Measurements from ENCODE around the gene PAGE2B.

PAGE2B gene

DNA sequence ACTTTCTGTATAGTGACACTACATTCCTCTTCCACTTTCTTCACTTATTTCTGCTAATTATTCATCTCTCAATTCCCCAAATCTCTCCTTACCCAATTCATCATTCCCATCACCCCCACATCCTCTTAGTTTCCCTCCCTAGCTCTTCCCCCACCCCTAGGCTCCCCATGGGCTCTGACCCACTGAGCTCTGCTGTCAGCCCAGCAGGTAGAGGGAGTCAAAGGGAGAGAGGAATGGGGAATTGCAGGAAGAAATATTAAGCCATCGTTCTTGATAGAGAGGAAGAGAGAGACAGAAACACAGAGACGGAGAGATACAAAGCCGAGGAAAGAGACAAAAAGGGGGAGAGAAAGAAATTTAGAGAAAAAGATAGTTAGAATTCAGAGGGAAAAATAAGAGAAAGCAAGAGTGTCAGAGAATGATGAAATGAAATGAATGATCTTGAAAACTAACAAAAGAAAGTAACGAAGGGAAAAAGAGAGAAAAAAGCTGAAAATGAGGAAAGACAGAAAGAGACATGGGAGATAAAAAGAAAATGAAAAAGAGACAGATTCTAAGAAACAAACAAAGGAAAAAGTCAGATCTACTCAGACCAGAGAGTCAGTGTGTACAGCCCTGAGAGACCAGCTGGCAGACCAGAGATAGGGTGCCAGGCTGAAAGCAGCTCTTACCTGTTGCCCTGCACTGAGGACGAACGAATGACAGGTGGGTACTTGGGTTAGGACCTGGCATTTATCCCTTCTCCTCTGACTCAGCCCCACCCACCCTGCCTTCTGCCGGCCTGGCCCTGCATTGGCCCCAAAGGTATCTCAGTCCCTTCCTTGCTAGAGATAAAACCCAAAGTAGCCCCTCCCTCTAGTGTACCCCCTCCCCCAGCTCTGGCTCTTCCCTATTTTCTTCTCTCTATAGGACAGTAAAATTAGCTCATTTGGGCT, 44.3 kb upstream of the PAGE2B start, which contains the start of gene ALAS2:
ALAS2 (minus strand) TSS at position 707 of the 935 bp plus-strand sequence. CDS start 4,977 bp downstream, outside the sequence.
- no peaks in the 10 kb centered on the region for H3K79me2 ChIP-seq (ENCODE audit: insufficient read depth, low read length)
- no peak within 1 kb of the TSS for H3K9ac ChIP-seq (ENCODE audit: low read length)
- no peaks in the 10 kb centered on the region for H3K36me3 ChIP-seq (ENCODE audit: low read length)
- H4K20me1 ChIP-seq (ENCODE audit: low read depth, low read length) = no peaks in the 10 kb centered on the region
- no peak within 1 kb of the TSS for H3K4me2 ChIP-seq (ENCODE audit: low read depth, low read length, poor library complexity, severe bottlenecking)
- no peaks in the 10 kb centered on the region for H3K27me3 ChIP-seq (ENCODE audit: low read length)
- no peaks in the 10 kb centered on the region for H3K9me3 ChIP-seq (ENCODE audit: insufficient read depth, low read length)
- H3K4me3 ChIP-seq (ENCODE audit: insufficient read depth, low read length, poor library complexity, severe bottlenecking) = no peak within 1 kb of the TSS
- no peak for TF ChIP-seq EZH2phosphoT487 (conservative IDR thresholded peaks at IDR 0.05; ENCODE audit: low read length)
- TF ChIP-seq CTCF (IDR thresholded peaks at IDR 0.05; ENCODE audit: insufficient read depth, low read length, poor library complexity, severe bottlenecking) = no peak
- H3F3A ChIP-seq (ENCODE audit: insufficient read depth) = no peaks in the 10 kb centered on the region
- H3K9me2 ChIP-seq (replicated peaks; ENCODE audit: insufficient read depth, low read length) = no peaks in the 10 kb centered on the region
- no peak within 1 kb of the TSS for H2AFZ ChIP-seq (ENCODE audit: low read depth, low read length, severe bottlenecking)
- H3K27ac ChIP-seq (ENCODE audit: low read depth, low read length) = no peak within 1 kb of the TSS

- Histone ChIP-seq H3K27me3 (ENCODE audit: low read length) (no peaks in the 10 kb centered on the region), H3K4me3 (ENCODE audit: insufficient read depth, low read length, poor library complexity, severe bottlenecking) (no peak overlapping the region), H3K9ac (ENCODE audit: low read length) (no peak overlapping the region), H3F3A (ENCODE audit: insufficient read depth) (no peaks in the 10 kb centered on the region), H3K9me2 (replicated peaks; ENCODE audit: insufficient read depth, low read length) (no peaks in the 10 kb centered on the region), H3K9me3 (ENCODE audit: insufficient read depth, low read length) (no peaks in the 10 kb centered on the region), H3K79me2 (ENCODE audit: insufficient read depth, low read length) (no peaks in the 10 kb centered on the region), H4K20me1 (ENCODE audit: low read depth, low read length) (no peaks in the 10 kb centered on the region), H3K4me2 (ENCODE audit: low read depth, low read length, poor library complexity, severe bottlenecking) (no peak overlapping the region), H3K27ac (ENCODE audit: low read depth, low read length) (no peak overlapping the region), H3K36me3 (ENCODE audit: low read length) (no peaks in the 10 kb centered on the region), H2AFZ (ENCODE audit: low read depth, low read length, severe bottlenecking) (no peak overlapping the region)
- no peak for TF ChIP-seq EZH2phosphoT487 (conservative IDR thresholded peaks at IDR 0.05; ENCODE audit: low read length)
- no peak for TF ChIP-seq CTCF (IDR thresholded peaks at IDR 0.05; ENCODE audit: insufficient read depth, low read length, poor library complexity, severe bottlenecking)
Observed at GRCh38 chrX:55033429-55033828, 41.4 kb upstream of the PAGE2B start.

GRCh38 chrX:55039471-55039870, 35.4 kb upstream of the PAGE2B start:
- no peak overlapping the region for H3K4me3 ChIP-seq (ENCODE audit: insufficient read depth, low read length, poor library complexity, severe bottlenecking)
- no peaks in the 10 kb centered on the region for H3K27me3 ChIP-seq (ENCODE audit: low read length)
- TF ChIP-seq CTCF (IDR thresholded peaks at IDR 0.05; ENCODE audit: insufficient read depth, low read length, poor library complexity, severe bottlenecking) (no peak), EZH2phosphoT487 (conservative IDR thresholded peaks at IDR 0.05; ENCODE audit: low read length) (no peak)
- H3K4me2 ChIP-seq (ENCODE audit: low read depth, low read length, poor library complexity, severe bottlenecking) = no peak overlapping the region
- H3K27ac ChIP-seq (ENCODE audit: low read depth, low read length) = no peak overlapping the region
- H3K79me2 ChIP-seq (ENCODE audit: insufficient read depth, low read length) = no peaks in the 10 kb centered on the region
- H3K9ac ChIP-seq (ENCODE audit: low read length) = no peak overlapping the region
- no peaks in the 10 kb centered on the region for H3K36me3 ChIP-seq (ENCODE audit: low read length)
- no peaks in the 10 kb centered on the region for H4K20me1 ChIP-seq (ENCODE audit: low read depth, low read length)
- no peaks in the 10 kb centered on the region for H3K9me3 ChIP-seq (ENCODE audit: insufficient read depth, low read length)
- no peak overlapping the region for H2AFZ ChIP-seq (ENCODE audit: low read depth, low read length, severe bottlenecking)
- H3K9me2 ChIP-seq (replicated peaks; ENCODE audit: insufficient read depth, low read length) = no peaks in the 10 kb centered on the region
- H3F3A ChIP-seq (ENCODE audit: insufficient read depth) = no peaks in the 10 kb centered on the region

All from SU-DHL-6 (cell line).